Spleen (tissue), 7 donors: Measurements from ENCODE around the gene RAD54L2.

Source experiments
- POLR2A ChIP-seq, 3 donors: fragments of 450-650 bp; IDR thresholded peaks; one replicate each; pipeline ENCODE4 v1.5.1; 2017; ENCODE audit warnings: antibody characterized with exemption in 3 of 3, mild to moderate bottlenecking in 1 of 3
- POLR2AphosphoS5 ChIP-seq, 3 donors: sonication (generic); formaldehyde crosslinking; IDR thresholded peaks; one replicate each; pipeline ENCODE4 v1.5.1; 2017; ENCODE audit warnings: antibody characterized with exemption in 3 of 3
- TF ChIP-seq, protein P1 (sequence below), 11 experiments: fragments of 200-600 bp in 7 of 11; fragments of 450-650 bp in 4 of 11; sonication (generic) in 4 of 11; IDR thresholded peaks in 8 of 11; conservative IDR thresholded peaks in 3 of 11; 1 replicate in 7 of 11; 2 replicates in 4 of 11; pipeline versions ENCODE4 v1.4.0 to v1.8.0; 2016 to 2021; ENCODE audit warnings: antibody characterized with exemption in 11 of 11, inconsistent platforms in 4 of 11, mild to moderate bottlenecking in 1 of 11
- donor health status: DM: no; HTN: no; CAD: no; lungs with moderate emphysema.
- donor health status: DM: no; HTN: no; CAD: no.
- donor health status: DM: no; HTN: no; CAD: no.

DNA sequence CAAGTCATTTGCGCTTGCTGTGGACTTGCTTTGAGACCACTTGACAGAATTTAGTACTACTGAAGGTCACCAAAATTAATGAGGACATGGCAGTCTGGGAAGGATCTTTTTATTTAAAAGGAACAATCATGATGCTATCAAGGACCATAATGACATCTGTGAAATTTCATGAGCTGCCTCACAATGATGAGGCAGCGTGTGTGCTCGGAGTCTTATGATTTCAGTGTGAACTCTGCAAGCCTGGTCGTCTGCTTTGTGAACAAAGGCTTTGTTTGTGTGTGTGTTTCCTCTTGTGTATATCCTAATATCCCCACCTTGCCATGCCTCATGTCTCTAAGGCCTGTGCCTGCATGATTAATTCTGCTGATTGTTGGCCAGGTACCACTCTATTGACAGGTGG is 46.7 kb downstream of the RAD54L2 start:
- TF ChIP-seq, protein P1, sequence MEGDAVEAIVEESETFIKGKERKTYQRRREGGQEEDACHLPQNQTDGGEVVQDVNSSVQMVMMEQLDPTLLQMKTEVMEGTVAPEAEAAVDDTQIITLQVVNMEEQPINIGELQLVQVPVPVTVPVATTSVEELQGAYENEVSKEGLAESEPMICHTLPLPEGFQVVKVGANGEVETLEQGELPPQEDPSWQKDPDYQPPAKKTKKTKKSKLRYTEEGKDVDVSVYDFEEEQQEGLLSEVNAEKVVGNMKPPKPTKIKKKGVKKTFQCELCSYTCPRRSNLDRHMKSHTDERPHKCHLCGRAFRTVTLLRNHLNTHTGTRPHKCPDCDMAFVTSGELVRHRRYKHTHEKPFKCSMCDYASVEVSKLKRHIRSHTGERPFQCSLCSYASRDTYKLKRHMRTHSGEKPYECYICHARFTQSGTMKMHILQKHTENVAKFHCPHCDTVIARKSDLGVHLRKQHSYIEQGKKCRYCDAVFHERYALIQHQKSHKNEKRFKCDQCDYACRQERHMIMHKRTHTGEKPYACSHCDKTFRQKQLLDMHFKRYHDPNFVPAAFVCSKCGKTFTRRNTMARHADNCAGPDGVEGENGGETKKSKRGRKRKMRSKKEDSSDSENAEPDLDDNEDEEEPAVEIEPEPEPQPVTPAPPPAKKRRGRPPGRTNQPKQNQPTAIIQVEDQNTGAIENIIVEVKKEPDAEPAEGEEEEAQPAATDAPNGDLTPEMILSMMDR (IDR thresholded peaks at IDR 0.05 in 8 of 11, conservative IDR thresholded peaks at IDR 0.05 in 3 of 11): no peak
- no peak for TF ChIP-seq POLR2A (IDR thresholded peaks at IDR 0.05)
- no peak for TF ChIP-seq POLR2AphosphoS5 (IDR thresholded peaks at IDR 0.05)
